Upper lobe of right lung (tissue), 1 donor: ENCODE data around the gene APPBP2. TPM values are rescaled to one million over a fixed set of nuclear protein-coding genes. Genes with fewer than 3 reads are reported as not detected.

ENCODE experiments used
- ATAC-seq: fragments of 200-7000 bp; cut with Tn5 transposase; one replicate; pipeline ENCODE4 v1.9.1; 2020; ENCODE audit warnings: mild to moderate bottlenecking, moderate library complexity
- DNase-seq: peaks from one replicate; pipeline ENCODE4 v3.0.0-alpha.2; 2020
- H3K27ac ChIP-seq: fragments of 200-600 bp; one replicate; pipeline ENCODE4 v1.8.0; 2022
- H3K27me3 ChIP-seq: fragments of 200-600 bp; one replicate; pipeline ENCODE4 v1.8.0; 2022; ENCODE audit warnings: mild to moderate bottlenecking
- H3K36me3 ChIP-seq: fragments of 200-600 bp; one replicate; pipeline ENCODE4 v1.8.0; 2022
- H3K4me1 ChIP-seq: fragments of 200-600 bp; one replicate; pipeline ENCODE4 v1.8.0; 2022
- H3K4me3 ChIP-seq: fragments of 200-600 bp; one replicate; pipeline ENCODE4 v1.8.0; 2022; ENCODE audit warnings: mild to moderate bottlenecking
- H3K9me3 ChIP-seq: fragments of 200-600 bp; one replicate; pipeline ENCODE4 v1.8.0; 2022
- CTCF ChIP-seq: fragments of 200-600 bp; IDR thresholded peaks from one replicate; pipeline ENCODE4 v1.8.0; 2022; ENCODE audit warnings: antibody characterized with exemption
- intact Hi-C: fragments of 100-400 bp; cut with DNase I; formaldehyde crosslinking; loops from one replicate; pipeline ENCODE4 v1.11.0; 2022
- total RNA-seq: library from RNA; stranded (reverse); fragmentation: NEBNext Ultra II Directional; extraction: Animal tissue kit (Norgen Biotek cat#: 25700); gene quantifications from one replicate; pipeline ENCODE4 v1.2.1, GENCODE V29; 2021
- donor health status: DM: no; HTN: yes; CAD: no; lungs with severe emphysema.

APPBP2 gene
- total RNA-seq, 1 donor from 2014 or later: 43.6 TPM

- intact Hi-C loops: no loop called here
- no peak overlapping the region for H3K27ac ChIP-seq
Measured at GRCh38 chr17:60416368-60416925, 109.6 kb downstream of the APPBP2 start.

GRCh38 chr17:60415146-60415545 lies 110.9 kb downstream of the APPBP2 start:
- DNase-seq (no peak), ATAC-seq (no peak)
- Histone ChIP-seq H3K36me3 (no peaks in the 10 kb centered on the region), H3K9me3 (no peaks in the 10 kb centered on the region), H3K4me3 (no peak overlapping the region), H3K27ac (no peak overlapping the region), H3K27me3 (no peaks in the 10 kb centered on the region), H3K4me1 (no peaks in the 10 kb centered on the region)
- intact Hi-C loops: no loop called here
- TF ChIP-seq CTCF: no peak

More at GRCh38 chr17:60416368-60416925, 109.6 kb downstream of the APPBP2 start:
- Histone ChIP-seq H3K4me3 (no peak overlapping the region), H3K4me1 (peaks cover 3% of the 10 kb centered on the region), H3K9me3 (no peaks in the 10 kb centered on the region), H3K27me3 (no peaks in the 10 kb centered on the region), H3K36me3 (no peaks in the 10 kb centered on the region)
- TF ChIP-seq CTCF: no peak
- no peak for DNase-seq
- no peak for ATAC-seq

- no peaks in the 10 kb centered on the region for H3K27me3 ChIP-seq
- DNase-seq (no peak), ATAC-seq (no peak)
- no peak overlapping the region for H3K4me3 ChIP-seq
- no peaks in the 10 kb centered on the region for H3K9me3 ChIP-seq
- no peaks in the 10 kb centered on the region for H3K4me1 ChIP-seq
- H3K27ac ChIP-seq: no peak overlapping the region
- no peaks in the 10 kb centered on the region for H3K36me3 ChIP-seq
- TF ChIP-seq CTCF: no peak
- intact Hi-C loops: no loop called here
Measured at GRCh38 chr17:60412701-60413100, 113.3 kb downstream of the APPBP2 start.

- intact Hi-C loops: no loop called here
- Histone ChIP-seq H3K27ac (no peak overlapping the region), H3K36me3 (no peaks in the 10 kb centered on the region), H3K27me3 (no peaks in the 10 kb centered on the region), H3K4me3 (no peak overlapping the region), H3K4me1 (no peaks in the 10 kb centered on the region), H3K9me3 (no peaks in the 10 kb centered on the region)
- no peak for TF ChIP-seq CTCF
- DNase-seq (no peak), ATAC-seq (no peak)
Measured at GRCh38 chr17:60410001-60410400, 116.0 kb downstream of the APPBP2 start.

GRCh38 chr17:60406887-60407286 lies 119.2 kb downstream of the APPBP2 start:
- no peaks in the 10 kb centered on the region for H3K9me3 ChIP-seq
- H3K27ac ChIP-seq: no peak overlapping the region
- H3K4me1 ChIP-seq: no peaks in the 10 kb centered on the region
- intact Hi-C loops: no loop called here
- ATAC-seq (no peak), DNase-seq (no peak)
- no peaks in the 10 kb centered on the region for H3K36me3 ChIP-seq
- H3K4me3 ChIP-seq: no peak overlapping the region
- no peak for TF ChIP-seq CTCF
- no peaks in the 10 kb centered on the region for H3K27me3 ChIP-seq

- H3K27me3 ChIP-seq: no peaks in the 10 kb centered on the region
- no peak for TF ChIP-seq CTCF
- no peak overlapping the region for H3K4me3 ChIP-seq
- H3K4me1 ChIP-seq: no peaks in the 10 kb centered on the region
- ATAC-seq: no peak
- H3K27ac ChIP-seq: no peak overlapping the region
- no peak for DNase-seq
- H3K36me3 ChIP-seq: no peaks in the 10 kb centered on the region
- H3K9me3 ChIP-seq: no peaks in the 10 kb centered on the region
- intact Hi-C loops: no loop called here
Measured at GRCh38 chr17:60403962-60404361, 122.1 kb downstream of the APPBP2 start.
